ENCODE measurements around the gene MET. TPM values are rescaled to one million over a fixed set of nuclear protein-coding genes. Genes with fewer than 3 reads are reported as not detected.
A peak's percentile ranks its signal among the peaks of the same experiment; 100 is the strongest.

Gene MET
- total RNA-seq, 1 donor from 2014 or later, result 46.0 TPM

- TF ChIP-seq CTCF (IDR thresholded peaks at IDR 0.05; ENCODE audit: unreplicated experiment), result no peak
- peaks cover 17% of the 10 kb centered on the region for H3K4me1 Mint-ChIP-seq (ENCODE audit: low read depth)
- H3K4me3 Mint-ChIP-seq (ENCODE audit: low read depth), result no peak overlapping the region
- no peak overlapping the region for H3K27ac Mint-ChIP-seq
- DNase-seq (ENCODE audit: low spot score, unreplicated experiment), result no peak
- no peaks in the 10 kb centered on the region for H3K9me3 Mint-ChIP-seq (ENCODE audit: low read depth)
- H3K27me3 Mint-ChIP-seq, result no peaks in the 10 kb centered on the region
- no peaks in the 10 kb centered on the region for H3K36me3 Mint-ChIP-seq (ENCODE audit: insufficient read depth)
Measured at GRCh38 chr7:116665332-116665996, 6.5 kb upstream of the MET start.

GRCh38 chr7:116669769-116670168, 2.2 kb upstream of the MET start:
- H3K27me3 Mint-ChIP-seq, result no peaks in the 10 kb centered on the region

GRCh38 chr7:116670409-116671015, 1.5 kb upstream of the MET start:
- Mint-ChIP-seq H3K4me3 (ENCODE audit: low read depth) (peak overlapping the region; percentile 85), H3K27me3 (no peaks in the 10 kb centered on the region), H3K9me3 (ENCODE audit: low read depth) (no peaks in the 10 kb centered on the region), H3K4me1 (ENCODE audit: low read depth) (peaks cover 24% of the 10 kb centered on the region), H3K27ac (no peak overlapping the region), H3K36me3 (ENCODE audit: insufficient read depth) (no peaks in the 10 kb centered on the region)
- no peak for DNase-seq (ENCODE audit: low spot score, unreplicated experiment)
- no peak for TF ChIP-seq CTCF (IDR thresholded peaks at IDR 0.05; ENCODE audit: unreplicated experiment)

More at GRCh38 chr7:116669769-116670168, 2.2 kb upstream of the MET start:
- TF ChIP-seq CTCF (IDR thresholded peaks at IDR 0.05; ENCODE audit: unreplicated experiment), result no peak
- Mint-ChIP-seq H3K4me1 (ENCODE audit: low read depth) (peaks cover 29% of the 10 kb centered on the region), H3K27ac (no peak overlapping the region), H3K4me3 (ENCODE audit: low read depth) (no peak overlapping the region), H3K36me3 (ENCODE audit: insufficient read depth) (no peaks in the 10 kb centered on the region), H3K9me3 (ENCODE audit: low read depth) (no peaks in the 10 kb centered on the region)
- no peak for DNase-seq (ENCODE audit: low spot score, unreplicated experiment)

- Mint-ChIP-seq H3K27ac (peak overlapping the region; percentile 92), H3K27me3 (no peaks in the 10 kb centered on the region), H3K4me1 (ENCODE audit: low read depth) (peaks cover 24% of the 10 kb centered on the region), H3K9me3 (ENCODE audit: low read depth) (no peaks in the 10 kb centered on the region), H3K36me3 (ENCODE audit: insufficient read depth) (no peaks in the 10 kb centered on the region), H3K4me3 (ENCODE audit: low read depth) (peak overlapping the region; percentile 85)
- DNase-seq (ENCODE audit: low spot score, unreplicated experiment), result no peak
- TF ChIP-seq CTCF (IDR thresholded peaks at IDR 0.05; ENCODE audit: unreplicated experiment), result no peak
Measured at GRCh38 chr7:116671111-116671510, 885 bp upstream of the MET start.

GRCh38 chr7:116672596-116673456, 830 bp downstream of the MET start:
- Mint-ChIP-seq H3K36me3 (ENCODE audit: insufficient read depth) (no peaks in the 10 kb centered on the region), H3K4me1 (ENCODE audit: low read depth) (peaks cover 24% of the 10 kb centered on the region), H3K27me3 (no peaks in the 10 kb centered on the region), H3K27ac (peak overlapping the region; percentile 97), H3K4me3 (ENCODE audit: low read depth) (peak overlapping the region; percentile 92), H3K9me3 (ENCODE audit: low read depth) (no peaks in the 10 kb centered on the region)
- TF ChIP-seq CTCF (IDR thresholded peaks at IDR 0.05; ENCODE audit: unreplicated experiment), result no peak
- DNase-seq (ENCODE audit: low spot score, unreplicated experiment), result no peak
